Trophoblast cell (in vitro differentiated cells and primary cell): ENCODE measurements around the gene SCO1.

Experiments
- DNase-seq, 2 donors: peaks; one replicate each; pipeline ENCODE4 v3.0.0-alpha.2; 2016
- H2AFZ ChIP-seq: 2 replicates; pipeline ENCODE4 v1.6.1; 2013; ENCODE audit warnings: low read length, moderate library complexity, mild to moderate bottlenecking; ENCODE audit not compliant: insufficient read depth, poor library complexity
- H2AK5ac ChIP-seq: 2 replicates; pipeline ENCODE4 v1.6.1; 2013; ENCODE audit warnings: mild to moderate bottlenecking, low read length
- H2BK120ac ChIP-seq: 2 replicates; pipeline ENCODE4 v1.6.1; 2013; ENCODE audit warnings: low read length, mild to moderate bottlenecking, moderate library complexity; ENCODE audit not compliant: insufficient read depth, poor library complexity
- H2BK12ac ChIP-seq: 2 replicates; pipeline ENCODE4 v1.6.1; 2013; ENCODE audit warnings: mild to moderate bottlenecking, low read length, moderate library complexity
- H2BK5ac ChIP-seq: 2 replicates; pipeline ENCODE4 v1.6.1; 2013; ENCODE audit warnings: low read length, low read depth, moderate library complexity, mild to moderate bottlenecking; ENCODE audit not compliant: poor library complexity
- H3K14ac ChIP-seq: 2 replicates; pipeline ENCODE4 v1.6.1; 2013; ENCODE audit warnings: mild to moderate bottlenecking, low read length
- H3K18ac ChIP-seq: 2 replicates; pipeline ENCODE4 v1.6.1; 2013; ENCODE audit warnings: mild to moderate bottlenecking, low read length
- H3K23ac ChIP-seq: 2 replicates; pipeline ENCODE4 v1.6.1; 2013; ENCODE audit warnings: low read length
- H3K27ac ChIP-seq: 2 replicates; pipeline ENCODE4 v1.5.1; 2013; ENCODE audit warnings: low read depth, mild to moderate bottlenecking, inconsistent platforms, low read length, moderate library complexity
- H3K27me3 ChIP-seq: 2 replicates; pipeline ENCODE4 v1.6.1; 2013; ENCODE audit warnings: inconsistent platforms, mild to moderate bottlenecking, low read length, moderate library complexity; ENCODE audit not compliant: insufficient read depth
- H3K36me3 ChIP-seq, 2 experiments: 1 replicate in 1 of 2; 2 replicates in 1 of 2; pipeline ENCODE4 v1.6.1; 2013; ENCODE audit warnings: low read length in 2 of 2, mild to moderate bottlenecking in 2 of 2, moderate library complexity in 1 of 2; ENCODE audit not compliant: insufficient read depth in 2 of 2, control insufficient read depth in 1 of 2
- H3K4ac ChIP-seq: 2 replicates; pipeline ENCODE4 v1.6.1; 2013; ENCODE audit warnings: low read depth, mild to moderate bottlenecking, low read length, moderate library complexity
- H3K4me1 ChIP-seq, 2 experiments: 1 replicate in 1 of 2; 2 replicates in 1 of 2; pipeline ENCODE4 v1.6.1; 2013; ENCODE audit warnings: low read length in 2 of 2, mild to moderate bottlenecking in 2 of 2, moderate library complexity in 1 of 2; ENCODE audit not compliant: insufficient read depth in 2 of 2, control insufficient read depth in 1 of 2
- H3K4me2 ChIP-seq: 2 replicates; pipeline ENCODE4 v1.6.1; 2013; ENCODE audit warnings: inconsistent platforms, mild to moderate bottlenecking, low read length, moderate library complexity
- H3K4me3 ChIP-seq: 2 replicates; pipeline ENCODE4 v1.5.1; 2013; ENCODE audit warnings: mild to moderate bottlenecking, low read depth, low read length, inconsistent platforms
- H3K79me1 ChIP-seq: one replicate; pipeline ENCODE4 v1.6.1; 2013; ENCODE audit warnings: low read length
- H3K79me2 ChIP-seq: 2 replicates; pipeline ENCODE4 v1.6.1; 2013; ENCODE audit warnings: low read length, mild to moderate bottlenecking; ENCODE audit not compliant: control insufficient read depth, insufficient read depth, poor library complexity
- H3K9ac ChIP-seq: 2 replicates; pipeline ENCODE4 v1.6.1; 2013; ENCODE audit warnings: mild to moderate bottlenecking, low read length
- H3K9me3 ChIP-seq: 2 replicates; pipeline ENCODE4 v1.6.1; 2013; ENCODE audit warnings: low read depth, mild to moderate bottlenecking, control low read depth, inconsistent platforms, low read length; ENCODE audit not compliant: insufficient read depth
- H4K12ac ChIP-seq: 2 replicates; pipeline ENCODE4 v1.6.1; 2013; ENCODE audit warnings: low read depth, mild to moderate bottlenecking, low read length, moderate library complexity
- H4K8ac ChIP-seq: 2 replicates; pipeline ENCODE4 v1.6.1; 2013; ENCODE audit warnings: low read depth, mild to moderate bottlenecking, low read length, moderate library complexity
- H4K91ac ChIP-seq: one replicate; pipeline ENCODE4 v1.6.1; 2013; ENCODE audit warnings: low read depth, mild to moderate bottlenecking, low read length, moderate library complexity
- WGBS: extraction: QIAGEN DNeasy Blood & Tissue Kit; methylation state at CpG from one replicate; pipeline ENCODE4 v1.1.7; 2013; ENCODE audit warnings: missing lambda C conversion rate; ENCODE audit not compliant: insufficient read length, insufficient coverage; ENCODE audit errors: extremely low coverage; 5-methylcytosine and 5-hydroxymethylcytosine counted together

SCO1 gene

GRCh38 chr17:10713318-10713717, 16.0 kb upstream of the SCO1 start:
- Histone ChIP-seq H3K79me2 (no peaks in the 10 kb centered on the region), H2BK5ac (no peak overlapping the region), H2AFZ (no peak overlapping the region), H3K4me1 (no peaks in the 10 kb centered on the region), H2BK12ac (no peak overlapping the region), H3K9ac (no peak overlapping the region), H3K9me3 (no peaks in the 10 kb centered on the region), H3K4ac (no peak overlapping the region), H3K18ac (no peak overlapping the region), H4K12ac (no peak overlapping the region), H3K79me1 (no peaks in the 10 kb centered on the region), H2AK5ac (no peak overlapping the region), H3K23ac (no peak overlapping the region), H3K27ac (no peak overlapping the region), H3K27me3 (no peaks in the 10 kb centered on the region), H4K8ac (no peak overlapping the region), H3K4me2 (no peak overlapping the region), H3K4me3 (no peak overlapping the region), H3K36me3 (peaks cover 8 to 9% of the 10 kb centered on the region in 2 experiments), H3K14ac (no peak overlapping the region), H4K91ac (no peak overlapping the region), H2BK120ac (no peak overlapping the region)
- WGBS: no CpG with 5 or more reads among the region's 2 CpGs
- no peak for DNase-seq

- no peak overlapping the region for H2BK120ac ChIP-seq
- no peaks in the 10 kb centered on the region for H3K79me1 ChIP-seq
- no peak overlapping the region for H3K4ac ChIP-seq
- WGBS: 100% methylated on average over 1 of the region's 5 CpGs
- no peak overlapping the region for H3K4me3 ChIP-seq
- no peak overlapping the region for H4K12ac ChIP-seq
- H2BK5ac ChIP-seq: no peak overlapping the region
- H4K8ac ChIP-seq: no peak overlapping the region
- no peak overlapping the region for H3K18ac ChIP-seq
- H3K9ac ChIP-seq: no peak overlapping the region
- no peak for DNase-seq
- no peak overlapping the region for H3K4me2 ChIP-seq
- H3K27me3 ChIP-seq: no peaks in the 10 kb centered on the region
- no peaks in the 10 kb centered on the region for H3K9me3 ChIP-seq
- no peak overlapping the region for H3K14ac ChIP-seq
- H4K91ac ChIP-seq: no peak overlapping the region
- peaks cover 10 to 11% of the 10 kb centered on the region in 2 experiments for H3K36me3 ChIP-seq
- H3K27ac ChIP-seq: no peak overlapping the region
- H3K4me1 ChIP-seq: no peaks in the 10 kb centered on the region
- no peak overlapping the region for H2BK12ac ChIP-seq
- H3K23ac ChIP-seq: no peak overlapping the region
- no peak overlapping the region for H2AFZ ChIP-seq
- no peaks in the 10 kb centered on the region for H3K79me2 ChIP-seq
- no peak overlapping the region for H2AK5ac ChIP-seq
These were observed 8.4 kb upstream of the SCO1 start for GRCh38 chr17:10705727-10706126.

- Histone ChIP-seq H4K12ac (no peak overlapping the region), H3K79me2 (peaks cover 2% of the 10 kb centered on the region), H2BK12ac (no peak overlapping the region), H3K9me3 (no peaks in the 10 kb centered on the region), H2AFZ (no peak overlapping the region), H3K14ac (no peak overlapping the region), H3K36me3 (peaks cover 4% of the 10 kb centered on the region in 2 experiments), H3K4me3 (no peak overlapping the region), H3K4ac (no peak overlapping the region), H3K23ac (no peak overlapping the region), H3K4me1 (no peaks in the 10 kb centered on the region), H3K79me1 (peaks cover 2% of the 10 kb centered on the region), H2BK5ac (no peak overlapping the region), H2AK5ac (no peak overlapping the region), H3K4me2 (no peak overlapping the region), H3K27ac (no peak overlapping the region), H2BK120ac (no peak overlapping the region), H3K27me3 (no peaks in the 10 kb centered on the region), H3K9ac (no peak overlapping the region), H4K91ac (no peak overlapping the region), H4K8ac (no peak overlapping the region), H3K18ac (no peak overlapping the region)
- no CpG with 5 or more reads among the region's 2 CpGs for WGBS
- DNase-seq: no peak
These were observed 5.2 kb upstream of the SCO1 start for GRCh38 chr17:10702574-10702973.

- Histone ChIP-seq H3K27ac (no peak overlapping the region), H3K4ac (no peak overlapping the region), H3K9me3 (no peaks in the 10 kb centered on the region), H3K4me2 (no peak overlapping the region), H3K18ac (no peak overlapping the region), H4K91ac (no peak overlapping the region), H3K14ac (no peak overlapping the region), H4K12ac (no peak overlapping the region), H3K9ac (no peak overlapping the region), H3K36me3 (peaks cover 3 to 4% of the 10 kb centered on the region in 2 experiments), H3K4me3 (no peak overlapping the region), H3K27me3 (no peaks in the 10 kb centered on the region), H3K23ac (no peak overlapping the region), H2AFZ (no peak overlapping the region), H3K4me1 (peaks cover 0 to 2% of the 10 kb centered on the region in 2 experiments), H3K79me1 (peaks cover 9% of the 10 kb centered on the region), H2BK12ac (no peak overlapping the region), H2BK5ac (no peak overlapping the region), H2BK120ac (no peak overlapping the region), H4K8ac (no peak overlapping the region), H3K79me2 (peaks cover 9% of the 10 kb centered on the region), H2AK5ac (no peak overlapping the region)
- no peak for DNase-seq
- WGBS: no CpG with 5 or more reads among the region's 1 CpG
These were observed 2.5 kb upstream of the SCO1 start for GRCh38 chr17:10699856-10700255.
